Ecto neural progenitor cell (in vitro differentiated cells): ENCODE measurements around the gene ZNF431.
"Not testable (repeated sequence)": the region's sequence is repeated elsewhere in the genome, so short reads cannot be mapped to it uniquely, and the experiment has no call there.

Experiments used
- DNase-seq: peaks from one replicate; pipeline ENCODE4 v3.0.0-alpha.2; 2018; ENCODE audit warnings: low spot score

ZNF431 gene

DNA sequence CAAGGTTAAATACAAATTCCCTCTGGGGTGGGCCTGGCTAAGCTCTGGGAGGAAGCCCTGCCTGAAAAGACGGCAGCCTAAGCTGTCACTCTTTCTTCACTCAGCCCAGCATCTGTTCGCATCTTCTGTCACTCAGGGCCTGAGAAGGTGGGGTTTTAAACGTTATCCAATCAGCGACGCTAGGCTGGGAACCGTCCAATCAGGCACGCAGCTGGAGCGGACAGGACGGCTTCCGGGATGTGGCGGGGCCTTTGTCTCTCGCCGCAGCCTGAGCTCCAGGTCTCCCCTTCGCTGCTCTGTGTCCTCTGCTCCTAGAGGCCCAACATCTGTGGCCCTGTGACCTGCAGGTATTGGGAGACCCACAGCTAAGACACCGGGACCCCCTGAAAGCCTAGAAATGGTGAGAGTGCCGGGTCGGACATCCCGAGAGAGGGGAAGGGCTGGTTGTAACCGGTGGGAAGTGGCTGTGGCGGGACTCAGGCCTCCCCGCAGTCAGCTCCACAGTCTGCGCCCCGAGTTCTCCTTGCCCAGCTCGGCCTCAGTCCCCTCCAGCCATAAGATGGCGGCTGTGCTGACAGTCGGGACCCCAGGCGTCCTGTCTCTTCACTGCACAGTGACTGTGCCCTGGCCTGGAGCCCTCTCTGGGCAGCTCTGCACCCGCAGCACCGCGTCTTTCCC, at the start of gene ZNF431:
ZNF431 (plus strand) TSS at position 254 of the 678 bp plus-strand sequence; CDS start at position 398, 144 bp downstream.
- peak; percentile 95 for DNase-seq

DNA sequence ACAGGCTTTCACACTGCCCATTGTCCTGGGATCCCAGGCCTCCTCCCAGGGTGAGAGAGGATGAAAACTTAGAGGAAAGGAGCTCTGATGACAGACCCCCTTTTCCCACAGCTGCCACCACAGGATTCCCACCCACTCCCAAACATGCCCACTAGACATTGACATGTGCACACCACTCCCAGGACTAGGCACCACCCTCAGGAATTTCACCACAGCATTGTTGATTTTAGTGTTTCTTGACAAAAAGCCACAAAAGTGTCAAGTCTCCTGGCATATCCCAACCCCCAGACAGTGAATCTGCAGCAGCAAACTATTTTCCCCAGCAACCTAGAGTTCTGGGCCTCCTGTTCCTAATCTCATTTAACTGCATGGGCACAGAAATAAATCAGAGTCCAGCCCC, 49.7 kb upstream of the ZNF431 start:
- no peak for DNase-seq

DNA sequence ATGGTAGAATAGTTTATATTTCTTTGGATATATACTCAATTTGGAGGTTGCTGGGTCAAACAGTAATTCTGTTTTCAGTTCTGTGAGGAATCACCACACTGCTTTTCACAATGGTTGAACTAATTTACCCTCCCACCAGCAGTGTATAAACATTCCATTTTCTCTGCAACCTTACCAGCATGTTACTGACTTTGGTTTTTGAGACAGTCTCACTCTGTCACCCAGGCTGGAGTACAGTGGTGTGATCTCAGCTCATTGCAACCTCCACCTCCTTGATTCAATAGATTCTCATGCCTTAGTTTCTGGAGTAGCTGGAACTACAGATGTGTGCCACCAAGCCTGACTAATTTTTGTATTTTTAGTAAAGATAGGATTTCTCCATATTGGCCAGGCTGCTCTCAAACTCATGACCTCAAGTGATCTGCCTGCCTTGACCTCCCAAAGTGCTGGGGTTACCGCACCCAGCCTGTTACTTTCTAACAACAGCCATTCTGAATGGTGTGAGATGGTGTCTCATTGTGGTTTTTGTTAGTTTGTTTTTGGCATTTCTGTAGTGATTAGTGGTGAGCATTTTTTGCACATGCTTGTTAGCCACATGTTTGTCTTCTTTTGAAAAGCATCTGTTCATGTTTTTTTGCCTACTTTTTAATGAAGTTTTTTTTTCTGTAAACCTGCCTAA, 47.4 kb upstream of the ZNF431 start:
- DNase-seq, result no peak

DNA sequence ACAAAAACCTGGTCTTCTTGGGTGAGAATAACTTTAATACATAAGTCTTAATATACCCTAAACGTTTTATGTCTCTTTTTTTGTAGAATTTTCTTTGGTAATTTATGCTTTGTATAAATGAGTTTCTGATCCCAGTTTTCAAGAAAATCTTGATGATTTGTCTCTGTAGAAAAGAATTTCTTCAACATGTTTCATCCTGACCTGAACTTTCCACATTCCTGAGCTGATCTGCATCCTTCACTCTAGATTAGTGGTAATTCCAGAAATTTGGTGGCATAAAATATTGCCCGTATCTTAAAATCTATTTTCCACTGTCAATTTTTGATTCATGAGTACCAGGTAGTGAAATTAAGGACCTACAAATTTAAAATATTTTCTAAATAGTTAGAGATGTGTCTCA, 43.5 kb upstream of the ZNF431 start:
- no peak for DNase-seq

DNA sequence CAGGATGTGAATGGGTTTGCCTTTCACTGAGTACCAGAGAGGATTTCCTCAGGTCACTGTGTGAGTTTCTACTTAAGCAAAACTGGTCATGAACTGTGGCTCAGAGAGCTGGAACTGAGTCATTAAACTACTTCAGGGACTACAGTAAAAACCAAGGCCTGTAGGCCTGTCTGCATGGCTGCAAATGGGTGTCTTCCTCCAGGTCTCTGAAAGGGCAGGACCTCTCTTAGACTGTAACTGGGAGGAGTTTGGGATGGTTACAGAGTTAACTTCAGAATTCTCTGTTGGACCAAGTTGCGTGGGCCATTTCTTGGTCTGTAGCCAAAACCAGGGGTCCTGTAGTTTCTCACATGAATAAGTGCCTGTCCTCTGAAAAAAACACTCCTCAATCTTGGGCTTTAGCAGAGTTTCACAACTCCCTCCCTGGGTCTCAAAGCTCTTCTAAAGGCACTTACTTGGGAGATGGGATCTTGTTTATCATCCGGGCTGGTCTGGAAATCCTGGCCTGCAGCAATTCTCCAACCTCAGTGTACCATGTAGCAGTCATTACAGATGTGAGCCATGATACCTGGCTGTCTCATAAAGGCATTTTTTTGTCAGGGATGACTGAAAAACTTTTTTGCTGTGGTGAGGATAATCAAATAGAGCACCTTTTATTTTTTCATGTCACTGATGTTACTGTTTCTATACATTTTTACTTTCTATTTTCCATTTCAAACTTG, 40.2 kb upstream of the ZNF431 start:
- DNase-seq, result no peak

DNA sequence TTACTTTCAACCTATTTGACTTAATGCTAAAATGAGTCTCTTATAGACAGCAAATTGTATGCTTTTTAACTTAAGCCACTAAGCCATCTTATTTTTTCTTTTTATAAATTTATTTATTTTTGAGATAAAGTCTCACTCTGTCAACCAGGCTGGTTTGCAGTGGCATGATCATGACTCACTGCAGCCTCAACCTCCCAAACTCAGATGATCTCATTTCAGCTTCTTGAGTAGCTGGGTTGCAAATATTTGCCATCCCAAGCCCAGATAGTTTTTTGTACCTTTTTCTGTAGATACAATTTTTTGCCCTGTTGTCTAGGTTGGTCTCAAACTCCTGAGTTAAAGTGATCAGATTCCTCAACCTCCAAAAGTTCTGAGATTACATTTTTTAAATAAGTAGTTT, 32.7 kb upstream of the ZNF431 start:
- DNase-seq, result no peak

DNA sequence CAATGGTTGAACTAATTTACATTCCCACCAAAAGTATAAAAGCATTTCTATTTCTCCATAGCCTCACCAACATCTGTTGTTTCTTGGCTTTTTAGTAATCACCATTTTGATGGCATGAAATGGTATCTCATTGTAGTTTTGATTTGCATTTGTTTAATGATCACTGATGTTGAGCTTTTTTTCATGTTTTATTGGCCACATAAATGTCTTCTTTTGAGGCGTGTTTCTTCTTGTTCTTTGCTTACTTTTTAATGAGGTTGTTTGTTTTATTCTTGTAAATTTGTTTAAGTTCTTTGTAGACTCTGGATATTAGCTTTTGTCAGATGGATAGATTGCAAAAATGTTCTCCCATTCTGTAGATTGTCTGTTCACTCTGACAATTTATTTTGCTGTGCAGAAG, 31.7 kb upstream of the ZNF431 start:
- DNase-seq, result no peak

DNA sequence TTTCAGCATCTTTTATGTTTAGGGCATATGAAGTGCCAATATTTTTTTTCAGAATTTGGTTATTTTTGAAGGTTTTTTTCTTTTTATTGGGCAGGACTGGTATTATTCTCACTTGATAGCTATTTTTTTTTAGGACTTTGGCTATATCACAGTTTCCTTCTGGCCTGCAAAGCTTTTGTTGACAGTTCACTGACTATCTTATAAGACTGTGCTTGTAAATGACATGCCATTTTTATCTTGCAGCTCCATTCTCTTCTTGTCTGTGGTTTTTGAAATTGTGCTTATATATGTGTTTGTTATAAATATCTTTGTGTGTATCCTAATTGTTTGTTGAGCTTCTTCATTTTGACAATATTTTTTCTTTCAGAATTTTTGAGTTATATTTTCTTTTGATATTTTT, 26.4 kb upstream of the ZNF431 start:
- DNase-seq, result no peak

DNA sequence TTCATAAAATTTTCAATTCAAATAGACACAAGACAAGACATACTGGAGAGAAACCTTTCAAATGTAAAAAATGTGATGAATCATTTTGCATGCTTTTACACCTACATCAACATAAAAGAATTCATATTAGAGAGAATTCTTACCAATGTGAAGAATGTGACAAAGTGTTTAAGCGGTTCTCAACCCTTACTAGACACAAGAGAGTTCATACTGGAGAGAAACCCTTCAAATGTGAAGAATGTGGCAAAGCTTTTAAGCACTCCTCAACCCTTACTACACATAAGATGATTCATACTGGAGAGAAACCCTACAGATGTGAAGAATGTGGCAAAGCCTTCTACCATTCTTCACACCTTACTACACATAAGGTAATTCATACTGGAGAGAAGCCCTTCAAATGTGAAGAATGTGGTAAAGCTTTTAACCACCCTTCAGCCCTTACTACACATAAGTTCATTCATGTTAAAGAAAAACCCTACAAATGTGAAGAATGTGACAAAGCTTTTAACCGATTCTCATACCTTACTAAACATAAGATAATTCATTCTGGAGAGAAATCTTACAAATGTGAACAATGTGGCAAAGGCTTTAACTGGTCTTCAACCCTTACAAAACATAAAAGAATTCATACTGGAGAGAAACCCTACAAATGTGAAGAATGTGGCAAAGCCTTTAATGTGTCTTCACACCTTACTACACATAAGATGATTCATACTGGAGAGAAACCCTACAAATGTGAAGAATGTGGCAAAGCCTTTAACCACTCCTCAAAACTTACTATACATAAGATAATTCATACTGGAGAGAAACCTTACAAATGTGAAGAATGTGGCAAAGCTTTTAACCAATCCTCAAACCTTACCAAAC, 24.6 kb upstream of the ZNF431 start:
- DNase-seq, result no peak

DNA sequence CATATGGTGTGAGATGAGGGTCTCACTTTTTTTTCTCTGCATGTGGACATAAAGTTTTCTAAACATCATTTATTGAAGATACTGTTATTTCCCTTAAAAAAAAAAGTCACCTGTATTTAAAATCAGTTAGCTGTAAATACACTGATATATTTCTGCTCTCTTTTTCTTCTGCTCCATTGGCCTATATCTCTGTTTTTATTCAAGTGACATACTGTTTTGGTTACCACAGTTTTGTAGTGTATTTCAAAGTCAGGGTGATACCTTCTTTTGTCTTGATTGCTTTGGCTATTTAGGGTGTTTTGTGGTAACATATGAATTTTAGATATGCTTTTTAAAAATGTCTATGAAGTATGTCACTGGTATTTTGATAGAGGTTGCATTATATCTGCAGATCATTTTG, 15.8 kb upstream of the ZNF431 start:
- no peak for DNase-seq

DNA sequence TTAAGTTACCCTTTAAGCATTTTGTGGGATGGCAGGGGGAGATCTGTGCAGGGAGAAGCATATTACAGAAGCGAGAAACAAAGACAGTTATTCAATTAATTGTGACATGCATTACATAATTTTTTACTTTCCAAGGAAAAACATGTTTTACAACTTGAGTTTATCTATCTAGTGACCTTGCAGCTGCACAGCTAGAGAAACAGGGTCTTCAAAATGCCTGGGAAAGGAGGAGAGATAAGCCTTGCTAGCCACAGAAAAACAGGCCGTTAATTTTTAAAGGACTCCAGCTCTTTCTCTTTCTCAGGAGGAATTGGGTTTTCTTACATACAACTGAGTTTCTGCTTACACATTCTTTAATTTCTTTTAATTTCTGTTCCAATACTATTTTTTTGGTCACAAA, 14.8 kb upstream of the ZNF431 start:
- DNase-seq, result no peak

DNA sequence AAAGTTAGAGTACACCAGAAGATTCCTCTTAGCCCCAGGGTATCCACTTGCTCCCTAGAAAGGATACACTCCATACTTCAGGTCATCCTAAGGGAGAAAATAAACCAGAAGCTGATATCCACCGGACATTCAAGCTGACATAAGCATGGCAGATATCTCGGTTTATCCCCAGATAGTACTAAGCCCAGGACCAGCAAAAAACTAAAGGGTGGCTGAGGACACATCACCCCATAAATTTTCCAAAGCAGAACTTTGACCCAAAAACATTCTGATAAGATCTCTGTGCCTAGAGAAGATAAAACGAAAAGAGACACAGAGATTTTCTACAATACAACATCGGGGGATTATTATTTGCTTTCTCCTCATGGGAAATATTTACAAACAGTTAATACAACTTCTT, 13.9 kb upstream of the ZNF431 start:
- DNase-seq, result no peak

DNA sequence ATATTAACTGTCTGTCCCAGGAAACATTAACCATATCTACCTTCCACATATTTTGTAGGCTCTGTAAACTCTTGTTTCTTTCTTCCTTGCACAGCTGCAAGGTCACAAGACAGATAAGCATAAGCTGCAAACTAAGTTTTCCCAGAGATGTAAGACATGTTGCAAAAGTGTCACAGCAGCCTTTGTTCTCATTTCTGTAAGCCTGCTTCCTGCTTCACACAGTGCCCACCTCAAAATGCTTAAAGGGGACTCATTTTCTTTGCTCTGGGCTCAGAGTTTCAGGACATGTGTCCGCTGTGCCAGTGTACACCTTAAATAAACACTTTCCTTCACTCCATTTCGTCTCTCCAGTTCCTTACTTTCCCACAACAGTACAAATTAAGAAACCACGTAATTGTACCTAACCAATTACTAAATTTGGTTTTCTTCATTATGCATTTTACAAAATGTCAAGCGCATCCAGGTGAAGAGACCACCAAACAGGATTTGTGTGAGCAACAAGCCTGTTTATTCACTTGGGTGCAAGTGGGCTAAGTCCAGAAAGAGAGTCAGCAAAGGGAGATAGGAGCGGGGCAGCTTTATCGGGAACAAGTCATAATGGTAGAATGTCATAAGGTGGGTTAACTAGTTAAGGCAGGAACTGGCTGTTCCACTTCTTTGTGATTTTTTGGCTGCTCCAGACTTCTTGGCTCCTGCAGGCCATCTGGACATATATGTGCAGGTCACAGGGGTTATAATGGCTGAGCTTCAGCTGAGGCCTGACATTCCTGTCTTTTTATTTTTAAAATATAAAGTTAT, 12.7 kb upstream of the ZNF431 start:
- DNase-seq, result no peak

DNA sequence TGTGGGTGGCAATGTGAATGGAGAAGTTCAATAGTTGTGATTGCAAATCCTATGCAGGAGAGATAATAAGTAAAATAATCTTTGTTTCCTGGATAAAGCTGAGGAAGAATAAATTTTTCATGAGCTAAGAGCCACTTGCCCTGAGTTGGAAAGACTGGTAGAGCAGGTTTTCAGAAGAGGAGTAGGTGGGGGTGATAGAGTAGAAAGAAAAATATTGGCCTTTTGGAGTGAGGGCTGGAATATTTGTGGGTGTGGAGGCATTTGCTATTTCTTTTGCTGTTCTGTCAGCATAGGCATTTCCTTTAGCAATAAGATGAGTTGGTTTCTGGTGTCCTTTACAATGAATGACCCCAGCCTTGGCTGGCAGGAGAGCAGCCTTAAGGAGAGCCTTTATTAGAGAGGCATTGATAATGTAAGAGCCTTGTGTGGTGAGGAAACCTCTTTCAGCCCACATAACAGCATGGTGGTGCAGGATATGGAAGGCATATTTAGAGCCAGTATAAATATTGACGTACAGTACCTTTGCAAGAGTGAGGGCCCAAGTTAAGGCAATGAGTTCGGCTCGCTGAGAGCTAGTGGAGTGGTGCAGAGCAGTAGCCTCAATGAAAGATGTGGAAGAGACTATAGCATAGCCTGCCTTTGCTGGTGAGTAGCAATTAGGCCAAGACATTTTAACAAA, 11.6 kb upstream of the ZNF431 start:
- no peak for DNase-seq

DNA sequence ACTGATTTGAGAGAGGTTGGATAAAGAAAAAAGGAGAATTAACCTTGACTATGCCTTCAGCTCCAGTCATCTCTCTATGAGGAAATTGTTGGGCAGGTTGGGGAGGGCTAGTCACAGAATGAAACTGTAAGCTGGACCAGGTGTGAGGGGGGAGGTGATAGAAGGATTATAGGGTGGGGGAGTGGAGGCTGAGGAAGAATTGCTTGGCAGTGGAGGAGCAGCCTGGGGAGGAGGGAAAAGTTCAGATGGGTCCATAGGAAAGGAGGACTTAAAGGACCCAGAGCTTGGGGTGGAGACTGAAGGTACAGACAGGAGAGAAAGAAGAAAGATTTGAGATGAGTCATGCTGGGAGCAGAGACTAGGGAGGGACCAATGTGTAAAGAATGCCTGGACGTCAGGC, 8.2 kb upstream of the ZNF431 start:
- DNase-seq, result no peak

DNA sequence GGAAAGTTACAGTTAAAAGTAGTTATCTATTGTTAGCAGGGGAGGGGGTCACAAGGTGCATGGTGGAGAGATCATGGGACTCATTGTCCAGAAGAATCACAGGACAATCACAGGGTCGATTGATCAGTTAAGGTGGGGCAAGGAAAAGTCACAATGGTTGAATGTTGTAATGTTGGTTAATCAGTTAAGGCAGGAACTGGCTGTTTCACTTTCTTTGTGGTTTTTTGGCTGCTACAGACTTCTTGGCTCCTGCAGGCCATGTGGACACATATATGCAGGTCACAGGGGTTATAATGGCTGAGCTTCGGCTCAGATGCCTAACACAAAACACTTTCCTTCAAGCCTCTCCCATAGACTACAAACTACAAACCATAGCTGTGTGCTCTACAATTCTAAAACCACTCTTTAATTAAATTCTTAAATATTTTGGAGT, 6.9 kb upstream of the ZNF431 start:
- no peak for DNase-seq

DNA sequence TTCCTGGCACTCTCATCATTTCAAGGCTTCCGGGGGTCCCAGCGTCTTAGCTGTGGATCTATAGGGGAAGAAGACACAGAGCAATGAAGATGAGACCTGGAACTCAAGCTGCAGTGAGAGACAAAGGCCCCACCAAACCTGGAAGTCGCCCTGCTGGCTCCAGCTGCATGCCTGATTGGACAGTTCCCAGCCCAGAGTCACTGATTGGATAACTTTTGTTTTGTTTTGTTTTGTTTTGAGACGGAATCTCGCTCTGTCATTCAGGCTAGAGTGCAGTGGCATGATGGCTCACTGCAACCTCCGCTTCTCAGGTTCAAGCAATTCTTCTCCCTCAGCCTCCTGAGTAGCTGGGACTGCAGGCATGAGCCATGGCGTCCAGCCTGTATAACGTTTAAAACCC, 6.4 kb upstream of the ZNF431 start:
- DNase-seq, result no peak

DNA sequence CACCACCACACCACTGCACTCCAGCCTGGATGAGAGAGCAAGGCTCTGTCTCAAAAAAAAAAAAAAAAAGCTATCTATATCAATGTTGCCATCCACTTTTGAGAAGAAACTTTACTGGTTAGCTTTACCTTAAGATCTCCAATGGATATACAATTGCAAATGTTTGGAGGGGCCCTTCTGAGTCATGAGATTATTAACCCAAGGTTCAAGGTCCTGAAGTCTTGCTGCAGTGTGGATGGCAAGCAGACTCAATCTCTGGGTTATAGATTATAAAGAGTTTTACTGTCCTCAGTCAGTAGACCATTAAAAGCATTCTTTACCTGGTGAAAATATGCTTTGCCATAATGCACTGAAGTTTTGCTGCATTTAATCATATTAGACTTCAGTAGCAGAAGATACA, 3.7 kb upstream of the ZNF431 start:
- no peak for DNase-seq

DNA sequence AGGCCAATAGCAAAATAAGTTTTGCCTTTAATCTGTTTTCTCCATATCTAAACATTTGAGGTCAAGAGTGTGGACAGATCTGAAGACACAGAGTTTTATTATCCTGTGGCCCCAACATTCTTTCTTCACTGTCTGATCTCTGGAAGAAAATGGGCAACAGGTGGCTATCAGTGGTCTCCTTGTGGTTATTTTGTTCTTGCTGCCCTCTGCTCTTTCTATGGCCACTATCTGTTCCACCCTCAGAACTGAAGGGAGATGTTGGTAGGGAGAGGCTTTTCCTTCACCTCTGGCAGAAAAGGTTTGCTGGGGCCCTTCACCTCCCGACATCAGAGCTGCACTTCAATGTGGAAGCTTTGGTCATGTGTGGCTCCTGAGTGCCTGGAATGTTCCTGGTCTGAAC, 834 bp upstream of the ZNF431 start:
- DNase-seq, result not testable (repeated sequence)

DNA sequence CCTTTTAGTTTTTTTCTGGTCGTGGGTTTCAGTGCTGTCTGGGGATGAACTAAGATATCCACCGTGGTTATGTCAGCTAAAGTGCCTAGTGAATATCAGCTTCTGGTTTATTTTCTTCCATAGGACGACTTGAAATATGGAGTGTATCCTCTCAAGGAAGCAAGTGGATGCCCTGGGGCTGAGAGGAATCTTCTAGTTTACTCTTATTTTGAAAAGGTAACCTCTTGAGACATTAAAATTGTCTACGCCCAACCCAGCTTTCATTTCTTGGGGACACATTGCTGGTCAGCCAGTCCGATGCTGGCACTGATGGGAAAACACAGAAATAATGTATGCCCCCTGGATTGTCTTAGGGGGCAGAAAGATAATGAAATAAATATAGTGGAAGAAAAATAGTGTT, 1.6 kb downstream of the ZNF431 start:
- no peak for DNase-seq

DNA sequence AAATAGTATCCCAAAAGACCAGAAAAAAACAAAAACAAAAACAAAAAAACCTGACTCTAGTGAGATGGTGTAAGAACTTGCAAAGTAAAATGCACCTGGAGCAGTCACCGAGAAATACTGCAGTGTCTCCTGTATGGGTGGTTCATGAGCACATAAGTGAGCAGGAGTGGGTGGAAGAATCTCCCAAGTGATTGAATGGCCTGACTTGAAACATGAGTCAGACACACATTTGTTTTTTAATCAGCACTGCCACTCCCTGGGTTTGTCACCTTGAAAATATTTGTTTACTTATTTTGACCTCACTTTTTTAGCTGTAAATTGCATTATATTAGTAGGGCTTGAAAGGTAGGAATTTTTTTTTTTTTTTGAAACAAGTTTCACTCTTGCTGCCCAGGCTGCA, 2.0 kb downstream of the ZNF431 start:
- DNase-seq, result no peak
